HG02588 (cell line): ENCODE data around the gene TOM1.

Experiments
- ATAC-seq: cut with Tn5 transposase; IDR thresholded peaks from one replicate; pipeline ENCODE4 v1.9.1; 2021; ENCODE audit warnings: mild to moderate bottlenecking, moderate library complexity; ENCODE audit not compliant: unreplicated experiment

The TOM1 gene

DNA sequence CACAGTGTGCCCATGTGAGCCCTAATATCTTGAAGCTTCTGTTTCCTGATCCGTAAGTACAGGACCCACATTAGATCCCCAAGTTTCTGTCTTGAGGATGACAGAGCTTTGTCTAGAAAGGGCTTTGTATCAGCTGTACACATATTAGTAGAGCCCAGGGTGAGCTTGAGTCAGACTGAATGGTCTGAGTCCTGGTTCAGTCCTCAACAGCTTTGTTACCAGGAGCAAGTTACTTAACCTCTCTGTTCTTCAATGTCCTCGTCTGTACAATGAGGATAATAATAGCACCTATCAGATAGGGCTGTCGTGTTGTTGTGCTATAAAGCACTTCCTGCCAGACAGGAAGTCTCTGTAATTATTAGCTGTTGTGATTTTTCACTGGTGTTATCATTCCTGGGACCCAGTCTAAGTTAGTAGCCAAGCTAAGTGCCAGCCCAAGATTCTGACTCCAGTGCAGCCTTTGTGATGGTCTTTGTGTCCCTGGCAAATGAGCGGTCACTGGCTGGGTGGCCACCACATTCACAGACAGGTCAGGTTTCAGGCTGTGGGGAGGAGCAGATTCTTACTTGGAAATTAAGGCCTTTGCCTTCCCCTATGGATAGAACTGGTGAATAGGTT, 6.8 kb downstream of the TOM1 start:
- no peak for ATAC-seq

DNA sequence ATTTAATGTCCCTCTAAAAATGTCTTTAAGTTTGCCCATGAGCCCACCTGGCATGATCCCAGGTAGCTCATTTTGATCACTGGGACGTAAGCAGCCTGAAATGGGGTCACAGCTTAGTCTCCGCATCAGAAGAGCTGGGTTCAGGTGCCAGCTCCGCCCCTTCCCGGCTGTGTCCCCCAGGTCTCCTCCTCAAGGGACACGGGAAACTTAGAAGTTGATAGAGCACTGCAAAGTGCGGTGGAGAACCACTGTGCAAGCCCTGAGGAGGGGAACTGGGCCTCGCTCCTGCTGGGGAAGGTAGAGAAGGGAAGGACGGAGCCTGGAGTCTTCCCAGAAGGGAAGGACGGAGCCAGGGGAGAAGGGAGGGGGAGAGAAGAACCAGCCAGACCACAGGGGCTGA, 7.7 kb downstream of the TOM1 start:
- no peak for ATAC-seq

DNA sequence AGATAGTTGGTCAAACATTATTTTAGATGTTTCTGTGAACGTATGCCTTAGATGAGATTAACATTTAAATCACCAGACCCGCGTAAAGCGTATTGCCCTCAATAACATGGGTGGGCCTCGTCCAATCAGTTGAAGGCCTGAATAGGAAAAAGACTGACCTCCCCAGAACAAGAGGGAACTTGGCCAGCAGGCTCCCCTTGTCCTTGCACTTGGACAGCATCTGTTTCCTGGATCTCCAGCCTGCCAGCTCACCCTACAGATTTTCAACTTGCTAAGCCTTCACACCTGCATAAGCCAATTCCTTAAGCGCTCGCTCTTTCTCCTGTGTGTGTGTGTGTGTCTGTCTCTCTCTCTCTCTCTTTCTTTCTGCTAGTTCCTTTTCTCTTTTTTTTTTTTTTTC, 8.2 kb downstream of the TOM1 start:
- ATAC-seq: no peak

DNA sequence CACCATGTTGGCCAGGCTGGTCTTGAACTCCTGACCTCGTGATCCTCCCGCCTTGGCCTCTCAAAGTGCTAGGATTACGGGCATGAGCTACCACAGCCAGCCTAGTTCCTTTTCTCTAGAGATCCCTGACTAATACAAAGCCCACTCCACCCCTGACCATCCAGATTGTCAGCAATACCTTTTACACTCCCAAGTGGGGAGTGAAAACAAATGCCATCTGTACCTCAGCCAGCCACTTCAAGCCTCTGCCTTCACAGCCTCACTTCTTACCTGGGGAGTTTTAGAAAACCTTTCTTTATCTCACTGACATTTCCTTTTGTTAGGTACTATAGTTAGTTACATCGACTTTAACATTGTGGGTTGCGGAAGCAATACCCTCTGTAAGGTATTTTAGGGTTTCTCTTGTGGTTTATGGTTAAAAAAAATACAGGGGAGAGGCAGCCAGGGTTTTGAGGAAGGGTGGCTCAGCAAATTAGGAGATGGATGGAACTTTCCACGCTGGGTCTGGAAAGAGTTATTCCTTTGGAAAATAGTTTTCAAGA, 8.9 kb downstream of the TOM1 start:
- ATAC-seq: peak; percentile 36

DNA sequence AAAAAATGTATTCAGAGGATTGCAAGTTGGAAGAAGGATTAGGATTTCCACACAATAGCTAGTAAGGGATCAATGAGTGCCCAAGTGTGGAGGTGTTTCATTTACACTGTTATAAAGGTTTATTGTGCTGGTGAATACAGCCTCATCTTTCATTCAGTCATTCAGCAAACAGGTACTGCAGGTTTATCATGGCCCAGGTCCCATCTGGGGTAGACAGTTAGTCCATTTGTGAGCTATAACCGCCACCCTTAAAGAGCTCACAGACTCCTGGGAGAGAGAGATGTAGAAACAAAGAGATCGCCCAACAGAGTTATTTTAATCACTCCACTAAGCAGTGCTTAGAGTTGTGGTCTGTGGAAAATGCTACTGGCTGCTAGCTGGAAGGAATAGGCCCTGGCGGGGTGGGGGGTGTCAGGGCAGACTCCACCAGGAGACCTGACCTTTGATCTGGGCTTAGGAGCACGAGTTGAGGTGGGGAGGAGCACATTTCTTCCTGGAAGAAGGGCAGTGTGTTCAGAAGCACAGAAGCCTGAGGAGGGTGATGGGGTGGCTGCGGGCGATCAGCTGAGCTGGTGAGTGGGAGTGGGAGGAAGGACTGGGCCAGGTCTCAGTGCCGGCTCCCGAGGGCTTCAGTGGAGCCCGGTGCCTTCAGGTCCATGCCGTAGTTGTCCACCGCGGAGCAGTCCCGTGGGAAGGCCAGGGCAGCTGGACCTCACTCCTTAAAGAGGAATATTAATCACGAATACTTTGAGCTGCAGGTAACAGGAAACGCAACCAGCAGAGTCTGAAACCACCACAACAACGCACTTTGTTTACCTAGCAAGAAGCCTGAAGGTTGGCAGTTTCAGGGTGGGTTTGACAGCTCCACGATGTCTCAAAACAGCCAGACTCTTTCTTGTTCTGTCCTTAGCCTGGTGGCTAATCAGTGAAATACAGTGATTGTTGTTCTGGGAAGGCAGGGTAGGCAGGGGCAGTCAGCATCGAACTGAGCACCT, 11.2 kb downstream of the TOM1 start:
- no peak for ATAC-seq

DNA sequence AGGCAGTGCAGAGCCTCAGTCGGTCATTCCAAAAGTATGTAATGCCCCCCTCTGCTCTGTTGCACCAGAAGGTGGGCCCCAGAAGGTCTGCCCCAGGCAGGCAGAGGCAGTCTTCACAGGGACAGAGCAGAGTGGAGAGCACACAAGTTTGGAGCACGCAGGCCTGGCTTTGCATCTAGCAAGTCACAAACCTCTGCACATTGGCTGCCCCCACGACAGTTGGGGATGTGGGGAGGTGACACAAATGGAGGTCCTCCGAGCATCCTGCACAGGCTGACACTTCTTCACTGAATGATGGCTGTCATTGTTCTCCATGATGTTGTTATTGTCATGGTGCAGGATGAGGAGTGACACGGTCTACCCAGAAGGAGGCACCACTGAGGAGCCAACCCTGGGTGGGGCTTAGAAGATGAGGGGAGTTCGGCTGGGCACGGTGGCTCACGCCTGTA, 11.9 kb downstream of the TOM1 start:
- no peak for ATAC-seq

DNA sequence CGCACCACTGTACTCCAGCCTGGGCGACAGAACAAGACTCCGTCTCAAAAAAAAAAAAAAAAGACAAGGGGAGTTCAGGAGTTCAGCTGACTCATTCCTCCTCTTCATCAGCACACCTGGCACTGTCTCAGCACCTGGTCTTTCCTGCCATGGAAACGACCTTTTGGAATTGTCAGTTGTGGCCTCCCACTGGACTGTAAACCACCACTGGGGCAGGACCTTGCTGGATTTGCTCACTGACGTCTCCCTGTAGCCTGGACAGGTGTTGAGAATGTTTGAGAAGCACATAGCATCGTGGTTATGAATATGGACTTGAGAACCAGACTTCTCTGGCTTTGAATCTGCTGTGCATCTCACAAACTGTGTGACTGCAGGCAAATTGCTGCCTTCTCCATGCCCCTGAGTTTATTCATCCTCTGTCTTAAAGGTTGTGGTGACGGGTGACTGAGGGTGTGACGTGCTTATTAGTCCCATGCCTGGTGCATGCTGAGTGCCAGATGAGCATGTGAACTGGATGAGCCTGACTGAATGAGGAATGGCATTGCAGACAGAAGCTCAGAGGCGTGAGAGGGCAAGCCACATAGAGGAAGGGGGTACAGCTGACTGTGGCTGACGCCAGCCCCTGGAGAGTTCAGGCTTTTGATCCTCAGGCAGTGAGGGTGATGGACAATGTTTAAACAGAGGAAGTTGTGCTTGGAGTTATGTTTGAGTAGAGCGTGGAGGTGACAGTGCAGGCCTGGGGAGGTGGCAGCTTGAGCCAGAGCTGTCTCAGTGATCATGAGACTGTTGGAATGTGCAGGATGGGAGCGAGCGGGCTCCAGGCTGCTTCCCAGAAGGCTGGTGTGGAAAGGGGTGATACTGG, 12.7 kb downstream of the TOM1 start:
- ATAC-seq: no peak

DNA sequence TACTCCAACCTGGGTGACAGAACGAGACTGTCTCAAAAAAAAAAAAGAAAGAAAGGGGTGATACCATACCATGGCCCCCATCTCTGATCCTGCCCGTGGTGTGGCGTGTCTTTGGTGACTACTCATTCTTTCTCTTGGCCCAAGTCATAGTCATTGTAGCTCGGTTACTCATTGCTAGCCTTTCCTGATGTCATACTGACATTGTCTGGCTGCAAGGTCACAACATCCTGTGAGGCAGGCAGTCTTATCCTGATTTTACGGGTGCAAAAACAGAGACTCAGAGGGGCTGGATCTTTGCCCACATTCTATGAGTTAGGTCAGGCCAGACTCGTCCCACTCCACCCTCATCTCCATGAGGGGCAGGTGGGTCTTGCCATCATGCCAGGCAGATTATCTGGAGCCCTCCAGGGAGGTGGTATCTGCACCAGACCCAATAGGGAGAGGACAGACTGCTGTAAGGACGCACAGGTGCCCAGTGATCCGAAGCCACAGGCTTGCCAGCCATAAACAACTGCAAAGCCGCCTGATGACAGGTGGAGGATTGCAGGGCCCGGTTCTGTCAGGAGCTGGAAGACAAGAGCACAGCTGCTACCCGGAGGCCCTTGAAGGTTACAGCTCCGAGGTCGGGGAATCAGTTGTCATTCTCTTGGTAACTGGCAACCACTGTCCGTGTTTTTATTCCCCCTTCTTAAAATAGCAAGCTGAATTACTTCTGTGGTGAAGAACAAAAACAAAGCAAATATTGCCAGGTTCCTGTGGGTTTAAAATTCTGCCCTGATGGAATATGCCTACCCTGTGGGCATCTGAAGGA, 13.8 kb downstream of the TOM1 start:
- ATAC-seq: no peak

DNA sequence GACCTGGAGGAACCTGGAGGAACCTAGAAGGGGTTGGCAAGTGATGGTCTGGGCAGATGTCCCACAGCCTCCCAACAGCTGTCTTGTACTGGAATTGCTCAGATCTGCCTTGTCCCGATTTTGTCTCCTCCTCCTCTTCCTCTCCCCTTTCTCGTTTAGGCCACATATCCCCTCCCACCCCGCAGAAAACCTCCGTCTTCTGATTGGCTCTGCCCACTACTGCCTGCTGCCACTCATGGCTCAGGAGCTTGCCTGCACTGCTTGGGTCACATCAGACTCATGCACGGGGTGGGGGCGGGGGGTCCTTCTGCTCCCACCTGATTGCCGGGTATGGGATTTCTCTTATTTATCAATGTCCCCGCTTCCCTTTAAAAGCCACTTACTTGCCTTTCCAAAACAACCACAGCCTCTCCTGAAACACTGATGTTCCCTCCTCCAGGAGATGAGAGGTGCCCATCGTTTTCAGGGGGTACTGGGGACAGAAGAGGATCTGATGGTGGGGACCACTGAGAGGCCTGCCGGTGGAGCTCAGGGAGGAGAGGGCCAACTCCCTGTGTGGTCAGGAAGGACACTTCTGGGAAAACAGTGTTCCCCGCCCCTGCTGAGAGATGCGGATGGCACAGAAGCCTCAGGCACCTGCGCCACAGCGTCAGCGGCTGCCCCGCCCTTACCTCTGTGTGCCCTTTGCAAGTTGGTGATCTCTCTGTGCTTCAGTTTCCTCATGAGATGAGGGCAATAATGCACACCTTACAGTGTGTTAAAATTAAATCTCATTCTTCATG, 14.7 kb downstream of the TOM1 start:
- ATAC-seq: no peak

DNA sequence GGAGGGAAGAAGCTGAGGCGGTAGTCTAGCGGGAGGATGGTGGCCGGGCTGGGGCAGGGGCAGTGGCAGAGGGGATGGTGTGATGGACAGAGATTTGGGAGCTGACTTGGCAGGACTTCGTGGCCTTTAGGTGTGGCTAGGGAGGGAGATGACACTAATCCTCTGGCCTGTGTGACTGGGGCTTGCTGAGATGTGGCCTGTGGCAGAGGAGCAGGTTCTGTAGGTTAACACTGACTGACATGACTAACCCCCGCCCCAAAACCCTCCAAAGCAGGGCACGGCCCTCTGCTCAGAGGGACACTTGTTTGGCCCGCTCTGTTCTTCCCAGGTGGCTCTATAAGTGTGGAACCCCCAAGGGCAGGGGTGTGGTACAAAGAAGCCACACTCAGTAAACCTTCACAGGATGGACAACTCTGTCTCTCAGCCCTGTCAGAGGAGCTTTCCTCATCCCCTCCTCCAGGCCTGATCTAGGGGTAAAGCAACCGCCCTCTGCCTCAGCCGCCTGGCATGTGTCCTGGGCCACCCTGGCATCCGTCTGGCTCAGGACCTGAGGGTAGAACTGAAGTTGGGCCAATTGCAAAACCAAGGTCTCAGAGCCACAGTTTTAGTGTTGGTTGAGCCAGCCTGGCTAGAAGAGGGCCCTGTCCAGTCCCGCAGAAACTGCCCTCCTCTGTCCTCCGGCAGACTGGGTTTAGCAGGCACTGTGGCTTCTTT, 15.6 kb downstream of the TOM1 start:
- ATAC-seq: no peak

DNA sequence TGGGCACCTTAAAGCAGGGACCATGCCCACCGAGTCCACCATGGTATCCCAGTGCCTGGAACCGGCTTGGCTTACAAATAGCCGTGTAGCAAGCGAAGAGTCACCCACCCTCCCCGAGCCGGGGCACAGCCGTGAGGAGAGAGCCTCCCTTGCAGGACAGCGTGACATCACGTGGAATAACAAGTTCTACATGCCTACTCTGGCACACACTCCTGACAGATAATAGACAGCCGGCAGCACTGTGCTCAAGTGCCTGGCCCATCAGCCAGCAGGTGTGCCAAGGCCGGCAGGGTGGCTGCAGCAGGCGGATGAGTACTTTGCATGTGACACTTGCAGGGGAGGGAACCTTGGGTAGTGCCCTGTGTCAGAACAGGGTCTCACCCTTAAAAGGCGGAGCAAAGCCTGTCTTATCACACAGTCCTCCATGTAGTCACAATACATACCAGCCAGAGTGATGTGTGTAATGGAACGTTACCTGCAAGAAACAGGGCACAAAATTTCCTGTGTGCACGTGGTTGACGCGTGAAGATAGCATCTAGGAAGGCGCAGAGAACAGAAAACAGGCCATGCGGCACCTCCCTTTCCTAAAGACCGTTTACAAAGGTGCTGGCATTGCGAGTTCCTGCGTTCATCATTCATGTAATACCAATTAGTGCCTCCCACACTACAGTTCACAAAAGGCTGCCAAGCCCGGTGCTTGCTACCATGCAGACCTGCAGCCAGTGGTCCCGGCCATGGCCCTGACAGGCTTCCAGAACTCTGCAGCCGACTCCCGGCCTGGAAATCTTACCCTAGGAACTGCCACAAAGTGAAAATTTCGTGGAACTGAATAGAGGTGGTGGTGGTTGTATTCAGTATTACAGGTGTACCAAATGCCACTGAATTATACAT, 16.4 kb downstream of the TOM1 start:
- no peak for ATAC-seq

DNA sequence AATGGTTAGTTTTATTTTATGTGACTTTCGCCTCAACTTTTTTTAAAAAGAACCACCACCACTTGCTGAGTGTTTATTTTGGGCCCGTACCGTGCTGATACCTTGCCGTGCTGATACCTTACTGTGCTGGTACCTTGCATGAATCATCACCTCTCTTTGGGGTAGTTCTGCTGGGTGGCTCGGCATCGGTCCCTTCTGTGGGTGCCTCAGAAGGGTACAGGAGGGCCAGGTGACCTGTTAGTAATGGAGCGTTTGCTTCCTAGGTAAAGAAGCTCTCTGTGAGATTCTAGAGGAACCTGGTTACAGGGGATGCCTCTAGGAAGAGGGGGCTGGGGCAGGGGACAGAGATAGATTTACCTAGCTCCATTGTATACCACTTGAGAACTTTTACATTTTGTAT, 17.1 kb downstream of the TOM1 start:
- no peak for ATAC-seq

DNA sequence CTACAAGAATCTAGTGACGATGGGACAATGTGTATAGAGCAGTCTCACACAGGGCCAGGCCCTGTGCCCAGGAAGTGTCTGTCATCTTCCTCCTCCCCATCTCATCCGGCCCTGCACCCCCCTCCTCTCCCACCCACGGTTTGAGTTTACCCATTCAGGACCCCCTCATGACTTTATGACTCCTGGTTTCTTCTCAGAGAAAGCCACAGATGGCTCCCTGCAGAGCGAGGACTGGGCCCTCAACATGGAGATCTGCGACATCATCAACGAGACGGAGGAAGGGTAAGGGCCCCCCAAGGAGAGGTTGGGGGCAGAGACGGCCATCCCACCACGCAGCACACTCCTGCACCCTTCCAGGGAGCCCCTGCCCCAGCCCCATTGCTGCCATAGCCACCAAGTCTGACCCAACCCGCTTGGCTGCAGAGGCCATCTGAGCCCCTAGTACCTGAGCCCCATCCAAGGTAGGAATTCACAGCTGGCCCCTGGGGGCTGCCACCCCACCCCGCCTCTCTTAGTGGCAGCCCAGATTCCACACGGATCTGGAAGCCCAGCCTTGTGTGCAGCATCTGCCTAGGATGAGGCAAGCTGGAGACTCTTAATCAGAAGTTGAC, 18.1 kb downstream of the TOM1 start:
- no peak for ATAC-seq

DNA sequence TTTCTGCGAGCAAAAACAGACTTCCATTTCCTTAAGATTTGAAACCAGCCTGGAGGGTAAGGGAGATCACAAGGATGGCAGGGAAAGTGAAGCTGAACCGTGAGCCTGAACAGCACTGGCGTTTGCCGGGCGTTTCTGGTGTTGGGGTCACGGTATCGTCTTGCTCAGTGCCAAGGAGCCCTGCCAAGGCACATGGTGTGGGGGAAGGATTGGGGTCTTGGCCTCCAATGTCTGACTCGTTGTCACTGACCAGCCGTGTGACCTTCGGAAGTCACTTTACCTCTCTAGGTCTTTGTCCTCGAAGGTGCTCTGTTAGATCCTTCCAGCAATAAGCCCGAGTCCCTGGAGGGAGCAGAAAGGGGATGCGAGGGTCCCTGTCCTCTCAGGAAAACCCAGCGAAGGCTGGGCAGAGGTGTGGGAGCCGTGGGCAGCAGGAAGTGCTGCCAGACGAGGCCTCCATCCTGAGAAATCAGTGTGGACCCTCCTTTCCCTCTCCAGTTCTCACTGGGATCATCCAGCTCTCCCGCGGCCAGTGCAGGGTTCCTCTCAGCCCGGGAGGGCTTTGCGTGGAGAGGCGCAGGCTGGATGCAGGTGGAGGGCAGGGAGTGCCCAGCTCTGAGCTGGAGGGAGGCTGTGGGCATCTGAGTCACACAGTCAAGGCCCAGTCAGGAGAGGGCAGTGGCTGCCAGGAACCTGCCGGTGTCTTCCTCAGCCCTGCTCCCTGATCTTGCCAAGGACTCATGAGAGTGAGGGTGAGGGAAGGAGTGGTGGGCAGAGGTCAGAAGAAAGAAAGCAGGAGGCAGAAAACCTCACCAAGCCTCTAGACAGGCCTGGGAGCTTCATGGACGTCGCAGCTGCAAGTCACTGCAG, 18.9 kb downstream of the TOM1 start:
- ATAC-seq: no peak

DNA sequence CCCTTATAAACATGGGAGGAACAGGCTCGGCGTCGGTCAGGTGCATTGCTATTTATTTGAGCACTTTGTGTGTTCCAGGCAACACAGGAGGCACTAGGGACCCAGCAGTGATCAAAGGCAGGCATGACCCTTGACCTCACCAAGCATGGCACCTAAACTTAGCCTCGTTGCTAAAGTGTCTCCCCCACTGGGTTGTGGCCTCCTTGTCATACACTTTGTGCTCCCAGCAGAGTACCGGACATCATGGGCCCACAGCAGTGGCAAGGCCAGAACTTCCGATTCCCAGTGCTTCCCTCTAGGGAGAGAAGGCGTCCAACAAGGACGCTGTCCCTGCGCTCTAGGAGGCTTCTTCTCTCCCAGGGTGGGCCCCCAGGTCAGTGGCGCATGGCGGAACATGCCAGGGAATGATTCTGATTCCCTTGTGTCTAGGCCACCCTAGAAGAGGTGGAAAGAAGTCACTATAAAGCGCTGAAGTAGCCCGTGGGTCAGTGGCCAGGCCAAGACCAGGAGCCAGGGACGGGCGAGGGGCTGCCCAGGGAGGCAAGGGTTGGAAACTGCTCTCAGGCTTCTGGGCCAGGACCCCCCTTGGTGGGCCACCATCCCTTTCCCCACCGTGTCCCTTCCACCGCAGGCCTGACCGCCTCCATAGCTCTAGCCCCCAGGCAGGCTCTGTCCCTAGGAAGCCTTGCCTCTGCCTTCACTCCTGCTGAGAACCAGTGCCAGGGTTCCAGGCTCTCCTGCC, 19.7 kb downstream of the TOM1 start:
- no peak for ATAC-seq

DNA sequence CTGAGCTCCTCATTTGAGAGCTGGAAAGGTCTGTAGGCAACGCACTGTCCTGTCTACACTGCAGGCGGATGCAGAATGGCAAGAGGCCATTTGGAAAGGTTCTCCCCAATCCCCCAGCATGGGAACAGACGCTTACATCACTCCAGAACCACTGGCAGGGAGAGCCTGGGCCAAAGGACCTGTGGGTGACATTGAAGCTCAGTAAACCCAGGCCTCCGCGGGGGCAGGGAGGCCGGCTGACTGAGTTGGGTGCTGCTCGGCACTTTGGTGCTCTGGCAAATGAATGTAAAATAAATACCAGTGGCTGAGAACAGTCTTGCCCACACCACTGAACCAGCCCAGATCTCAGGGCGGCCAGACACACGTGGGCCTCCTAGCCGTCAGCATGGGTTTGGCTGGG, 22.4 kb downstream of the TOM1 start:
- no peak for ATAC-seq
